ENCODE data around the gene GATAD2A. TPM values are rescaled to one million over a fixed set of nuclear protein-coding genes. Genes with fewer than 3 reads are reported as not detected.

GATAD2A gene
- total RNA-seq, 2 donors from 2014 or later = 102 to 145 TPM

DNA sequence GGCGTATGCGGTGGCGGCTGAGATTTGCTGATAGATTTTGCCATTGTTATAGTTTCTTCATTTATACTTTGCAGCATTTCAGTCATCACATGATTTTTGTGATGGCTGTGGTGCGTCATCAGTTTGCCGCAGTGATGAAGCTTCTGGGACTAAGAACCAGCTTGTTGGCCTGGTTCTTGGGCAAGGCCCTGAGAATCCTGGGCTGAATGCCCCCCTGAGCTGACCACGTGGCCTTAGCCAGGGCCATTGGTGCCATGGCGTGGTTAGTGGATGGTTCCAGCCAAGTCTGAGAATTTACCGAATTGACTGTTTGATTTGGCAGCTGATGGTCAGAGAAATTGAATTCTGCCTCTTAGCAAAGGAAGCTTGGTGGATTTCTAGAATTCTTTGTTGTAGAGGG lies 17.8 kb downstream of the GATAD2A start:
- DNase-seq = no peak
- no peak overlapping the region for H3K9ac ChIP-seq (ENCODE audit: low read depth in 2 of 2, low read length in 2 of 2)
- no peaks in the 10 kb centered on the region for H3K36me3 ChIP-seq
- no peak overlapping the region for H3K27ac ChIP-seq
- H3K4me1 ChIP-seq = peaks cover 3% of the 10 kb centered on the region
- no peaks in the 10 kb centered on the region for H3K9me3 ChIP-seq
- H3K27me3 ChIP-seq = no peaks in the 10 kb centered on the region
- TF ChIP-seq, protein P1, sequence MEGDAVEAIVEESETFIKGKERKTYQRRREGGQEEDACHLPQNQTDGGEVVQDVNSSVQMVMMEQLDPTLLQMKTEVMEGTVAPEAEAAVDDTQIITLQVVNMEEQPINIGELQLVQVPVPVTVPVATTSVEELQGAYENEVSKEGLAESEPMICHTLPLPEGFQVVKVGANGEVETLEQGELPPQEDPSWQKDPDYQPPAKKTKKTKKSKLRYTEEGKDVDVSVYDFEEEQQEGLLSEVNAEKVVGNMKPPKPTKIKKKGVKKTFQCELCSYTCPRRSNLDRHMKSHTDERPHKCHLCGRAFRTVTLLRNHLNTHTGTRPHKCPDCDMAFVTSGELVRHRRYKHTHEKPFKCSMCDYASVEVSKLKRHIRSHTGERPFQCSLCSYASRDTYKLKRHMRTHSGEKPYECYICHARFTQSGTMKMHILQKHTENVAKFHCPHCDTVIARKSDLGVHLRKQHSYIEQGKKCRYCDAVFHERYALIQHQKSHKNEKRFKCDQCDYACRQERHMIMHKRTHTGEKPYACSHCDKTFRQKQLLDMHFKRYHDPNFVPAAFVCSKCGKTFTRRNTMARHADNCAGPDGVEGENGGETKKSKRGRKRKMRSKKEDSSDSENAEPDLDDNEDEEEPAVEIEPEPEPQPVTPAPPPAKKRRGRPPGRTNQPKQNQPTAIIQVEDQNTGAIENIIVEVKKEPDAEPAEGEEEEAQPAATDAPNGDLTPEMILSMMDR (IDR thresholded peaks at IDR 0.05) = no peak
- H3K4me3 ChIP-seq = no peak overlapping the region
- intact Hi-C loops (cut with DNase I) = no loop called here

DNA sequence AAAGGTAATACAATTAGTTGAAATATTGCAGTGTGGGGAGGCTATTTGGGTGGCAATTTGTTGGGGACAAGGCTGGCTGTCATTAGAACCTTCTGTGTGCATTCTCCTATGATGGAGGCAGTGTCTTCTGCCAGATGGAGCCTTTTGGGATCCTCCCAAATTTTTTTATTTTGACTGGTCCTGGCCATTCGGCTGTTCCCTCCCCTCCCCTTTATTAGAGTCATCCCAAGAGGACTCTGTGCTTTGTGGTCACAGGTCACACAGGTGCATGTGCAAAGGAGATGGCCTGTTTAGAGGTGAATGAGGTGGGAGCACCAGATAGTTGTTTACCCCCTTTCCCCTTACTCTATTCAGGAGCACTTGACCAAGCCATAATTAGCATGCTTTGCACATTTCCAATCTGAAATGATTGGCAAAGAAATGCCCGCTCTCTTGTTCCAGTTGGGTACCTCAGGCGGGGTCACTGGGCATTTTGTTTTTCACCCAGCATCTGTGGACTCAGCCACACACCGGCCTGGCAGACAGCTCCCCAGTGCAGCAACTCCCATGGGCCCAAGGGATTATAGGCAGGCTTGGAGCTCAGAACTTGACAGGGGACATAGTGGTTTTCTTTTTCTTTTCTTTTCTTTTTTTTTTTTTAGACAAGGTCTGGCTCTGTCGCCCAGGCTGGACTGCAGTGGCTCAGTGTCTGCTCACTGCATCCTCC lies 19.8 kb downstream of the GATAD2A start:
- Histone ChIP-seq H3K27me3 (no peaks in the 10 kb centered on the region), H3K27ac (no peak overlapping the region), H3K4me3 (no peak overlapping the region), H3K4me1 (peaks cover 3% of the 10 kb centered on the region), H3K9ac (ENCODE audit: low read depth in 2 of 2, low read length in 2 of 2) (no peak overlapping the region), H3K9me3 (no peaks in the 10 kb centered on the region), H3K36me3 (no peaks in the 10 kb centered on the region)
- TF ChIP-seq, protein P1 (IDR thresholded peaks at IDR 0.05) = no peak
- intact Hi-C loops (cut with DNase I) = no loop called here
- DNase-seq = no peak

DNA sequence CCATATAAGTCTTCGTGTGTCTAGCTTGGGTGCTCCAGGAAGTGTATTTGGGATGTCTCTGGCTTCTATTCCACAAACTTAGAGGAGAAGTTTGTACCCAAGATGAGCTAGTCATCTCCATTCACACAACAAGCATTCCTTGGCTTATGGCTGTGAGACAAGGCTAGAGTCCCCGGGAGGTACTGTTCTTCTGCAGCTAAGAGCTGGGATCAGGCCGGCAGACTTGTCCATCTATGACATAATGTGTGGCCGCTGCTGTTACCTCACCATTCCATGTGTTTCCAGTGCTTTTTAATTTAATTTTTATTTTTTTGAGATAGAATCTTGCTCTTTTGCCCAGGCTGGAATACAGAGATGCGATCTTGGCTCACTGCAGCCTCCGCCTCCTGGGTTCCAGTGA lies 20.7 kb downstream of the GATAD2A start:
- Histone ChIP-seq H3K4me3 (no peak overlapping the region), H3K9me3 (no peaks in the 10 kb centered on the region), H3K36me3 (no peaks in the 10 kb centered on the region), H3K27me3 (no peaks in the 10 kb centered on the region), H3K4me1 (peaks cover 3% of the 10 kb centered on the region), H3K27ac (no peak overlapping the region), H3K9ac (ENCODE audit: low read depth in 2 of 2, low read length in 2 of 2) (no peak overlapping the region)
- TF ChIP-seq, protein P1 (IDR thresholded peaks at IDR 0.05) = no peak
- no peak for DNase-seq
- intact Hi-C loops (cut with DNase I) = no loop called here

DNA sequence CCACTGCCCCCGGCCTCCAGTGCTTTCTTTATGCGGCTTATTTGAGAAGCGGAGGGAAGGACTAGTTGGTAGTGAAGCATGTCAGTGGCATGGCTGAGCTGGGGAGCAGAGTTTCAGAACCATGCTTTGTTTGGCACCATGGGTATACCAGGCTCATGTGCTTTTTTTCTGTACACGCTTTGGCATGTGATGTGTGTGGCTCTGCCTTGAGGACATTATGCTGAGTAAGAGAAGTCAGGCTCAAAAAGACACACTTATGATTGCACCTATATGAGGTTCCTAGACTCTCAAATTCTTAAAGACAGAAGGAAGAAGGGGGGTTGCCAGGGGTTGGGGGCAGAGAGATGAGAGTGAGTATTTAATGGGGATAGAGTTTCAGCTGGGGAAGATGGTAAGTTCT lies 21.3 kb downstream of the GATAD2A start:
- TF ChIP-seq, protein P1 (IDR thresholded peaks at IDR 0.05) = no peak
- peaks cover 3% of the 10 kb centered on the region for H3K4me1 ChIP-seq
- no peak overlapping the region for H3K27ac ChIP-seq
- H3K36me3 ChIP-seq = no peaks in the 10 kb centered on the region
- H3K4me3 ChIP-seq = no peak overlapping the region
- no peak overlapping the region for H3K9ac ChIP-seq (ENCODE audit: low read depth in 2 of 2, low read length in 2 of 2)
- DNase-seq = no peak
- no peaks in the 10 kb centered on the region for H3K9me3 ChIP-seq
- intact Hi-C loops (cut with DNase I) = no loop called here
- H3K27me3 ChIP-seq = no peaks in the 10 kb centered on the region

DNA sequence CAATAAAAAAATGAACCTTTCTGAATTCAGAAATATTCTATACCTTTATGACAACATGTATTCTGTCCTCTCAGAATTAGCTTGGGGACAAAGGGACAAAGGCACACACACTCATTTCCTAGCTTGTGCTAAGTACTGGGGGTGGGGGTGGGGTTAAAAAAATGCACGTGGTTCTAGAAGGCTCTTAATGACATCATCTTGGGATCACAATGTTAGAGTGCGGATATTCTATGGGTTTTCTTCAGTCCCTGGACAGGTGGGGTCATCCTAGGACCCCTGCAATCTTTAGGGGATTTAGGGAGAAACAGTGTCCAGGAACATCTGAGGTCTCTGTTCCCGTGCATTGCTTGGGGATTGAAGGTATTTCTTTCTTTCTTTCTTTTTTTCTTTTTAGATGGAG lies 21.8 kb downstream of the GATAD2A start:
- no peaks in the 10 kb centered on the region for H3K9me3 ChIP-seq
- H3K27me3 ChIP-seq = no peaks in the 10 kb centered on the region
- H3K9ac ChIP-seq (ENCODE audit: low read depth in 2 of 2, low read length in 2 of 2) = no peak overlapping the region
- peaks cover 3% of the 10 kb centered on the region for H3K4me1 ChIP-seq
- TF ChIP-seq, protein P1 (IDR thresholded peaks at IDR 0.05) = no peak
- H3K4me3 ChIP-seq = no peak overlapping the region
- intact Hi-C loops (cut with DNase I) = no loop called here
- H3K36me3 ChIP-seq = no peaks in the 10 kb centered on the region
- DNase-seq = no peak
- H3K27ac ChIP-seq = no peak overlapping the region
